Glutamatergic neuron (in vitro differentiated cells): ENCODE results near the gene JADE1. TPM values are rescaled to one million over a fixed set of nuclear protein-coding genes. Genes with fewer than 3 reads are reported as not detected.

Experiments used
- DNase-seq: peaks from one replicate; pipeline ENCODE4 v3.0.0; 2022
- H3K27ac Mint-ChIP-seq: one replicate; pipeline ENCODE4 v1.8.0; 2020; ENCODE audit warnings: mild to moderate bottlenecking, mixed read lengths, inconsistent platforms; ENCODE audit not compliant: unreplicated experiment
- H3K27me3 Mint-ChIP-seq: one replicate; pipeline ENCODE4 v1.8.0; 2020; ENCODE audit warnings: mild to moderate bottlenecking, moderate library complexity, mixed read lengths, inconsistent platforms; ENCODE audit not compliant: unreplicated experiment
- H3K36me3 Mint-ChIP-seq: one replicate; pipeline ENCODE4 v1.8.0; 2020; ENCODE audit warnings: mild to moderate bottlenecking, mixed read lengths, inconsistent platforms; ENCODE audit not compliant: unreplicated experiment
- H3K4me1 Mint-ChIP-seq: one replicate; pipeline ENCODE4 v1.8.0; 2020; ENCODE audit warnings: mild to moderate bottlenecking, low read depth, mixed read lengths, inconsistent platforms; ENCODE audit not compliant: unreplicated experiment
- H3K4me3 Mint-ChIP-seq: one replicate; pipeline ENCODE4 v1.8.0; 2020; ENCODE audit warnings: mild to moderate bottlenecking, mixed read lengths, inconsistent platforms; ENCODE audit not compliant: unreplicated experiment
- H3K9me3 Mint-ChIP-seq: one replicate; pipeline ENCODE4 v1.8.0; 2020; ENCODE audit warnings: mild to moderate bottlenecking, moderate library complexity, mixed read lengths, inconsistent platforms; ENCODE audit not compliant: unreplicated experiment
- CTCF ChIP-seq: fragments of 200-600 bp; sonication (generic); IDR thresholded peaks from one replicate; pipeline ENCODE4 v1.5.0; 2021; ENCODE audit not compliant: partially characterized antibody, unreplicated experiment
- total RNA-seq: library from RNA; stranded (reverse); fragmentation: NEBNext Ultra II Directional; extraction: Animal tissue kit (Norgen Biotek cat#: 25700); gene quantifications from one replicate; pipeline ENCODE4 v1.2.1, GENCODE V29; 2021; ENCODE audit not compliant: unreplicated experiment

JADE1 gene
- total RNA-seq, 1 donor from 2014 or later = 9.1 TPM

GRCh38 chr4:128858879-128859671, 49.6 kb downstream of the JADE1 start:
- no peak overlapping the region for H3K27ac Mint-ChIP-seq
- TF ChIP-seq CTCF = no peak
- H3K9me3 Mint-ChIP-seq = peaks cover 5% of the 10 kb centered on the region

GRCh38 chr4:128859887-128860677, 50.6 kb downstream of the JADE1 start:
- Mint-ChIP-seq H3K27me3 (no peaks in the 10 kb centered on the region), H3K4me3 (no peak overlapping the region), H3K9me3 (peaks cover 5% of the 10 kb centered on the region), H3K36me3 (peaks cover 5% of the 10 kb centered on the region), H3K27ac (no peak overlapping the region), H3K4me1 (peaks cover 3% of the 10 kb centered on the region)
- no peak for DNase-seq
- no peak for TF ChIP-seq CTCF

More at GRCh38 chr4:128858879-128859671, 49.6 kb downstream of the JADE1 start:
- Mint-ChIP-seq H3K27me3 (no peaks in the 10 kb centered on the region), H3K36me3 (peaks cover 5% of the 10 kb centered on the region), H3K4me3 (no peak overlapping the region), H3K4me1 (peaks cover 3% of the 10 kb centered on the region)
- no peak for DNase-seq

- Mint-ChIP-seq H3K27ac (no peak overlapping the region), H3K27me3 (no peaks in the 10 kb centered on the region), H3K4me3 (no peak overlapping the region), H3K9me3 (peaks cover 5% of the 10 kb centered on the region), H3K36me3 (peaks cover 5% of the 10 kb centered on the region), H3K4me1 (no peaks in the 10 kb centered on the region)
- DNase-seq = no peak
- TF ChIP-seq CTCF = no peak
Measured at GRCh38 chr4:128861856-128862518, 52.5 kb downstream of the JADE1 start.

- no peak for DNase-seq
- H3K36me3 Mint-ChIP-seq = peaks cover 5% of the 10 kb centered on the region
- no peaks in the 10 kb centered on the region for H3K4me1 Mint-ChIP-seq
- H3K9me3 Mint-ChIP-seq = peaks cover 5% of the 10 kb centered on the region
- no peak overlapping the region for H3K27ac Mint-ChIP-seq
- no peak overlapping the region for H3K4me3 Mint-ChIP-seq
- TF ChIP-seq CTCF = no peak
- H3K27me3 Mint-ChIP-seq = no peaks in the 10 kb centered on the region
Measured at GRCh38 chr4:128862608-128863311, 53.3 kb downstream of the JADE1 start.
